SK-N-SH treated with all-trans-retinoic acid at 6 μM for 48 hours (cell line): ENCODE data around the gene PTBP3.

Experiments
- ARNTL ChIP-seq: fragments of 450-650 bp; formaldehyde crosslinking; IDR thresholded peaks from 2 replicates; pipeline ENCODE4 v1.5.0; 2020; ENCODE audit warnings: low read depth, mild to moderate bottlenecking, moderate library complexity, borderline replicate concordance
- CREB5 ChIP-seq: fragments of 250-450 bp; sonication (Bioruptor Pico); IDR thresholded peaks from 2 replicates; pipeline ENCODE4 v1.5.1; 2020; ENCODE audit warnings: low read depth, mild to moderate bottlenecking, moderate library complexity
- CSDC2 ChIP-seq: fragments of 250-450 bp; sonication (Bioruptor Pico); IDR thresholded peaks from 2 replicates; pipeline ENCODE4 v1.5.0; 2020; ENCODE audit warnings: mild to moderate bottlenecking, moderate library complexity
- CSRNP3 ChIP-seq: fragments of 250-450 bp; sonication (Bioruptor Pico); IDR thresholded peaks from 2 replicates; pipeline ENCODE4 v1.5.1; 2021; ENCODE audit warnings: mild to moderate bottlenecking, moderate library complexity
- ESRRG ChIP-seq: fragments of 250-450 bp; sonication (Bioruptor Pico); IDR thresholded peaks from 2 replicates; pipeline ENCODE4 v1.6.1; 2021; ENCODE audit warnings: mild to moderate bottlenecking
- ISL1 ChIP-seq: fragments of 250-450 bp; sonication (Bioruptor Pico); IDR thresholded peaks from 2 replicates; pipeline ENCODE4 v2.1.2; 2022; ENCODE audit warnings: mild to moderate bottlenecking, moderate library complexity
- OSR1 ChIP-seq: fragments of 250-450 bp; sonication (Bioruptor Pico); IDR thresholded peaks from 2 replicates; pipeline ENCODE4 v1.8.0; 2022; ENCODE audit warnings: moderate library complexity, mild to moderate bottlenecking, inconsistent platforms
- PATZ1 ChIP-seq: fragments of 250-450 bp; sonication (Bioruptor Pico); IDR thresholded peaks from 2 replicates; pipeline ENCODE4 v1.8.0; 2020; ENCODE audit warnings: mild to moderate bottlenecking, moderate library complexity, borderline replicate concordance
- POU6F1 ChIP-seq: fragments of 250-450 bp; sonication (Bioruptor Pico); IDR thresholded peaks from 2 replicates; pipeline ENCODE4 v1.8.0; 2021; ENCODE audit warnings: low read depth, mild to moderate bottlenecking, moderate library complexity, borderline replicate concordance
- TCF4 ChIP-seq: fragments of 250-450 bp; sonication (Bioruptor Pico); IDR thresholded peaks from 2 replicates; pipeline ENCODE4 v1.8.0; 2021; ENCODE audit warnings: mild to moderate bottlenecking, moderate library complexity, borderline replicate concordance
- TOX ChIP-seq: fragments of 250-450 bp; sonication (Bioruptor Pico); IDR thresholded peaks from 2 replicates; pipeline ENCODE4 v1.8.0; 2021; ENCODE audit warnings: mild to moderate bottlenecking, moderate library complexity, borderline replicate concordance
- ZFP3 ChIP-seq: fragments of 250-450 bp; sonication (Bioruptor Pico); IDR thresholded peaks from 2 replicates; pipeline ENCODE4 v1.5.0; 2020; ENCODE audit warnings: mild to moderate bottlenecking, moderate library complexity
- ZFP30 ChIP-seq: fragments of 450-650 bp; formaldehyde crosslinking; IDR thresholded peaks from 2 replicates; pipeline ENCODE4 v1.5.0; 2022; ENCODE audit warnings: mild to moderate bottlenecking, moderate library complexity
- ZNF70 ChIP-seq: fragments of 450-650 bp; formaldehyde crosslinking; IDR thresholded peaks from 2 replicates; pipeline ENCODE4 v1.5.0; 2020; ENCODE audit warnings: mild to moderate bottlenecking, moderate library complexity

GRCh38 chr9:112252194-112252593 is 81.2 kb downstream of the PTBP3 start:
- TF ChIP-seq ISL1 (CRISPR knock-in tag), result no peak
- TF ChIP-seq POU6F1 (CRISPR knock-in tag), result no peak
- no peak for TF ChIP-seq ESRRG (CRISPR knock-in tag)
- TF ChIP-seq CSRNP3 (CRISPR knock-in tag), result no peak
- TF ChIP-seq TOX (CRISPR knock-in tag), result no peak
- TF ChIP-seq PATZ1, result no peak
- TF ChIP-seq OSR1 (CRISPR knock-in tag), result no peak
- TF ChIP-seq ZFP30, result no peak
- TF ChIP-seq ZFP3 (CRISPR knock-in tag), result no peak
- TF ChIP-seq TCF4 (CRISPR knock-in tag), result no peak
- TF ChIP-seq ZNF70 (CRISPR knock-in tag), result no peak
- TF ChIP-seq CSDC2, result no peak
- TF ChIP-seq CREB5 (CRISPR knock-in tag), result no peak
- TF ChIP-seq ARNTL (CRISPR knock-in tag), result no peak
